Nephron (organoid): Measurements from ENCODE around the gene MMEL1.

Source experiments
- H3K27ac Mint-ChIP-seq, 3 experiments: 2 replicates each; pipeline ENCODE4 v1.8.0; 2020; ENCODE audit warnings: mixed read lengths in 3 of 3, mild to moderate bottlenecking in 2 of 3, moderate library complexity in 1 of 3
- H3K27me3 Mint-ChIP-seq: 2 replicates; pipeline ENCODE4 v1.8.0; 2021; ENCODE audit warnings: low read depth, mild to moderate bottlenecking, moderate library complexity, mixed read lengths
- H3K36me3 Mint-ChIP-seq: 2 replicates; pipeline ENCODE4 v1.8.0; 2020; ENCODE audit warnings: low read depth, mixed read lengths
- H3K4me1 Mint-ChIP-seq: 2 replicates; pipeline ENCODE4 v1.8.0; 2020; ENCODE audit warnings: mixed read lengths
- H3K4me3 Mint-ChIP-seq, 3 experiments: 2 replicates each; pipeline ENCODE4 v1.8.0; 2020; ENCODE audit warnings: mild to moderate bottlenecking in 3 of 3, mixed read lengths in 3 of 3, moderate library complexity in 2 of 3
- H3K9me3 Mint-ChIP-seq: 2 replicates; pipeline ENCODE4 v1.8.0; 2020; ENCODE audit warnings: mixed read lengths
- CTCF ChIP-seq, 3 experiments: fragments of 200-600 bp; sonication (generic); IDR thresholded peaks; one replicate each; pipeline ENCODE4 v1.5.0; 2021; ENCODE audit warnings: antibody characterized with exemption in 3 of 3; ENCODE audit not compliant: unreplicated experiment in 3 of 3

The MMEL1 gene

GRCh38 chr1:2548068-2548589 is 84.7 kb downstream of the MMEL1 start:
- H3K4me3 Mint-ChIP-seq, result peak overlapping the region in 1 of 3 experiments; percentile 14
- H3K36me3 Mint-ChIP-seq, result no peaks in the 10 kb centered on the region
- no peaks in the 10 kb centered on the region for H3K9me3 Mint-ChIP-seq

GRCh38 chr1:2547210-2548067 is 85.4 kb downstream of the MMEL1 start:
- H3K27ac Mint-ChIP-seq, result peak overlapping the region; percentile 23 to 72 (median 62)
- H3K36me3 Mint-ChIP-seq, result no peaks in the 10 kb centered on the region
- peaks cover 4% of the 10 kb centered on the region for H3K27me3 Mint-ChIP-seq
- H3K4me1 Mint-ChIP-seq, result no peaks in the 10 kb centered on the region
- peak overlapping the region in 2 of 3 experiments; percentile 48 to 79 for H3K4me3 Mint-ChIP-seq
- no peak for TF ChIP-seq CTCF (IDR thresholded peaks at IDR 0.05; ENCODE audit: unreplicated experiment in 3 of 3)
- H3K9me3 Mint-ChIP-seq, result no peaks in the 10 kb centered on the region

More at GRCh38 chr1:2548068-2548589, 84.7 kb downstream of the MMEL1 start:
- Mint-ChIP-seq H3K4me1 (no peaks in the 10 kb centered on the region), H3K27ac (peak overlapping the region in 2 of 3 experiments; percentile 62 to 86), H3K27me3 (peaks cover 4% of the 10 kb centered on the region)
- peak; percentile 88 to 92 (median 89) for TF ChIP-seq CTCF (IDR thresholded peaks at IDR 0.05; ENCODE audit: unreplicated experiment in 3 of 3)

GRCh38 chr1:2546515-2547209 is 86.2 kb downstream of the MMEL1 start:
- Mint-ChIP-seq H3K9me3 (no peaks in the 10 kb centered on the region), H3K4me3 (peak overlapping the region; percentile 73 to 82 (median 79)), H3K27me3 (peaks cover 4% of the 10 kb centered on the region), H3K36me3 (no peaks in the 10 kb centered on the region), H3K27ac (peak overlapping the region in 2 of 3 experiments; percentile 23 to 72), H3K4me1 (no peaks in the 10 kb centered on the region)
- TF ChIP-seq CTCF (IDR thresholded peaks at IDR 0.05; ENCODE audit: unreplicated experiment in 3 of 3), result peak in 1 of 3 experiments; percentile 8

GRCh38 chr1:2545754-2546514 is 86.9 kb downstream of the MMEL1 start:
- H3K9me3 Mint-ChIP-seq, result no peaks in the 10 kb centered on the region
- TF ChIP-seq CTCF (IDR thresholded peaks at IDR 0.05; ENCODE audit: unreplicated experiment in 3 of 3), result no peak

GRCh38 chr1:2544875-2545640 is 87.8 kb downstream of the MMEL1 start:
- Mint-ChIP-seq H3K4me1 (peaks cover 7% of the 10 kb centered on the region), H3K27me3 (peaks cover 4% of the 10 kb centered on the region), H3K4me3 (no peak overlapping the region), H3K27ac (no peak overlapping the region), H3K36me3 (no peaks in the 10 kb centered on the region), H3K9me3 (no peaks in the 10 kb centered on the region)
- no peak for TF ChIP-seq CTCF (IDR thresholded peaks at IDR 0.05; ENCODE audit: unreplicated experiment in 3 of 3)

More at GRCh38 chr1:2545754-2546514, 86.9 kb downstream of the MMEL1 start:
- Mint-ChIP-seq H3K36me3 (no peaks in the 10 kb centered on the region), H3K27me3 (peaks cover 4% of the 10 kb centered on the region), H3K4me3 (peak overlapping the region in 1 of 3 experiments; percentile 79), H3K4me1 (peaks cover 7% of the 10 kb centered on the region), H3K27ac (no peak overlapping the region)
